H9 (cell line): ENCODE results near the gene IL1A. TPM values are rescaled to one million over a fixed set of nuclear protein-coding genes. Genes with fewer than 3 reads are reported as not detected.

Source experiments
- DNase-seq: peaks from one replicate; pipeline ENCODE4 v3.0.0-alpha.2; 2017
- H2AFZ ChIP-seq: one replicate; pipeline ENCODE4 v1.6.1; 2013; ENCODE audit warnings: mild to moderate bottlenecking, low read length, control low read depth, moderate library complexity
- H2AK5ac ChIP-seq: 2 replicates; pipeline ENCODE4 v1.6.1; 2013; ENCODE audit warnings: low read length, control low read depth, mixed read lengths; ENCODE audit not compliant: insufficient read length
- H2BK120ac ChIP-seq: one replicate; pipeline ENCODE4 v1.6.1; 2013; ENCODE audit warnings: low read depth, mild to moderate bottlenecking, low read length, control low read depth, inconsistent platforms; ENCODE audit not compliant: poor library complexity, severe bottlenecking
- H2BK12ac ChIP-seq: 2 replicates; pipeline ENCODE4 v1.6.1; 2013; ENCODE audit warnings: low read length, control low read depth, mixed read lengths, low read depth; ENCODE audit not compliant: insufficient read length
- H2BK15ac ChIP-seq: 2 replicates; pipeline ENCODE4 v1.6.1; 2013; ENCODE audit warnings: low read depth, low read length, control low read depth
- H2BK20ac ChIP-seq: one replicate; pipeline ENCODE4 v1.6.1; 2013; ENCODE audit warnings: low read depth, mild to moderate bottlenecking, low read length, control low read depth, inconsistent platforms; ENCODE audit not compliant: poor library complexity, severe bottlenecking
- H2BK5ac ChIP-seq: 2 replicates; pipeline ENCODE4 v1.6.1; 2013; ENCODE audit warnings: low read length, control low read depth, mixed read lengths; ENCODE audit not compliant: insufficient read length
- H3K14ac ChIP-seq: 2 replicates; pipeline ENCODE4 v1.6.1; 2013; ENCODE audit warnings: low read length, control low read depth; ENCODE audit not compliant: insufficient read depth
- H3K18ac ChIP-seq: 2 replicates; pipeline ENCODE4 v1.6.1; 2013; ENCODE audit warnings: low read depth, mild to moderate bottlenecking, mixed read lengths, low read length, control low read depth; ENCODE audit not compliant: insufficient read length
- H3K23ac ChIP-seq: 2 replicates; pipeline ENCODE4 v1.6.1; 2013; ENCODE audit warnings: low read length, control low read depth, mixed read lengths, low read depth; ENCODE audit not compliant: insufficient read length
- H3K23me2 ChIP-seq: 2 replicates; pipeline ENCODE4 v1.6.1; 2013; ENCODE audit warnings: low read depth, mild to moderate bottlenecking, mixed read lengths, low read length, control low read depth; ENCODE audit not compliant: insufficient read length, poor library complexity, severe bottlenecking
- H3K27ac ChIP-seq: 2 replicates; pipeline ENCODE4 v1.5.1; 2013; ENCODE audit warnings: low read length, control low read depth, mixed read lengths, low read depth; ENCODE audit not compliant: insufficient read length
- H3K27me3 ChIP-seq: 2 replicates; pipeline ENCODE4 v1.6.1; 2013; ENCODE audit warnings: low read length, control low read depth, inconsistent platforms; ENCODE audit not compliant: insufficient read depth
- H3K4ac ChIP-seq: 2 replicates; pipeline ENCODE4 v1.6.1; 2013; ENCODE audit warnings: low read depth, mild to moderate bottlenecking, control low read depth, inconsistent platforms, low read length, moderate library complexity
- H3K4me1 ChIP-seq: 2 replicates; pipeline ENCODE4 v1.6.1; 2013; ENCODE audit warnings: low read length, control low read depth, inconsistent platforms; ENCODE audit not compliant: insufficient read depth
- H3K4me2 ChIP-seq: 2 replicates; pipeline ENCODE4 v1.6.1; 2013; ENCODE audit warnings: low read length, control low read depth, mixed read lengths; ENCODE audit not compliant: insufficient read length, insufficient read depth
- H3K56ac ChIP-seq: 2 replicates; pipeline ENCODE4 v1.6.1; 2013; ENCODE audit warnings: low read depth, mild to moderate bottlenecking, mixed read lengths, low read length, control low read depth; ENCODE audit not compliant: insufficient read length
- H3K79me1 ChIP-seq: 2 replicates; pipeline ENCODE4 v1.6.1; 2013; ENCODE audit warnings: low read depth, mild to moderate bottlenecking, moderate library complexity, low read length, control low read depth, inconsistent platforms; ENCODE audit not compliant: insufficient read depth, poor library complexity, severe bottlenecking
- H3K79me2 ChIP-seq: 2 replicates; pipeline ENCODE4 v1.6.1; 2013; ENCODE audit warnings: low read length, control low read depth, inconsistent platforms; ENCODE audit not compliant: insufficient read depth
- H3K9ac ChIP-seq: 2 replicates; pipeline ENCODE4 v1.6.1; 2013; ENCODE audit warnings: low read length, control low read depth, mixed read lengths; ENCODE audit not compliant: insufficient read length; ENCODE audit errors: extremely low read depth
- H3K9me3 ChIP-seq: one replicate; pipeline ENCODE4 v1.6.1; 2013; ENCODE audit warnings: low read depth, low read length, inconsistent platforms; ENCODE audit not compliant: control insufficient read depth
- H3T11ph ChIP-seq: one replicate; pipeline ENCODE4 v1.6.1; 2013; ENCODE audit warnings: mild to moderate bottlenecking, low read length, control low read depth, inconsistent platforms
- H4K20me1 ChIP-seq: one replicate; pipeline ENCODE4 v1.6.1; 2013; ENCODE audit not compliant: control insufficient read depth, insufficient read length, insufficient read depth
- H4K5ac ChIP-seq: 2 replicates; pipeline ENCODE4 v1.6.1; 2013; ENCODE audit warnings: low read depth, mild to moderate bottlenecking, mixed read lengths, low read length, control low read depth; ENCODE audit not compliant: insufficient read length
- H4K8ac ChIP-seq: replicated peaks from 2 replicates; pipeline ENCODE4 v1.6.1; 2013; ENCODE audit warnings: low read length, control low read depth, mixed read lengths, low read depth; ENCODE audit not compliant: insufficient read length
- H4K91ac ChIP-seq: 2 replicates; pipeline ENCODE4 v1.6.1; 2013; ENCODE audit warnings: low read depth, mild to moderate bottlenecking, moderate library complexity, mixed read lengths, low read length, control low read depth; ENCODE audit not compliant: insufficient read length
- H3K27ac Mint-ChIP-seq, 3 experiments: 2 replicates in 2 of 3; 3 replicates in 1 of 3; pipeline ENCODE4 v1.8.0; 2020 to 2021; ENCODE audit warnings: mixed read lengths in 3 of 3, mild to moderate bottlenecking in 1 of 3, moderate library complexity in 1 of 3
- H3K27me3 Mint-ChIP-seq: 2 replicates; pipeline ENCODE4 v1.8.0; 2021; ENCODE audit warnings: low read depth, mild to moderate bottlenecking, moderate library complexity, mixed read lengths
- H3K36me3 Mint-ChIP-seq, 3 experiments: 2 replicates in 2 of 3; 3 replicates in 1 of 3; pipeline ENCODE4 v1.8.0; 2020 to 2021; ENCODE audit warnings: low read depth in 3 of 3, mixed read lengths in 3 of 3; ENCODE audit not compliant: insufficient read depth in 1 of 3
- H3K4me1 Mint-ChIP-seq, 2 experiments: 2 replicates each; pipeline ENCODE4 v1.8.0; 2020; ENCODE audit warnings: mixed read lengths in 2 of 2
- H3K4me3 Mint-ChIP-seq, 2 experiments: 2 replicates in 1 of 2; 3 replicates in 1 of 2; pipeline ENCODE4 v1.8.0; 2020 to 2021; ENCODE audit warnings: mild to moderate bottlenecking in 2 of 2, mixed read lengths in 2 of 2, moderate library complexity in 1 of 2
- H3K9me3 Mint-ChIP-seq, 2 experiments: 2 replicates in 1 of 2; 3 replicates in 1 of 2; pipeline ENCODE4 v1.8.0; 2020; ENCODE audit warnings: mild to moderate bottlenecking in 2 of 2, mixed read lengths in 2 of 2, moderate library complexity in 1 of 2
- CTCF ChIP-seq: fragments of 200-600 bp; sonication (generic); conservative IDR thresholded peaks from 3 replicates; pipeline ENCODE4 v1.8.0; 2021; ENCODE audit warnings: antibody characterized with exemption, mild to moderate bottlenecking
- WGBS: extraction: QIAGEN DNeasy Blood & Tissue Kit; methylation state at CpG from one replicate; pipeline ENCODE4 v1.1.7; 2013; ENCODE audit warnings: missing lambda C conversion rate, low lambda C conversion rate, mixed read lengths; ENCODE audit not compliant: insufficient read length; ENCODE audit errors: extremely low coverage; 5-methylcytosine and 5-hydroxymethylcytosine counted together
- total RNA-seq: library from RNA; stranded (reverse); gene quantifications from 2 replicates; pipeline ENCODE4 v1.2.1, GENCODE V29; 2021

Gene IL1A
- total RNA-seq, 1 experiment from 2014 or later: 0.35 TPM

DNA sequence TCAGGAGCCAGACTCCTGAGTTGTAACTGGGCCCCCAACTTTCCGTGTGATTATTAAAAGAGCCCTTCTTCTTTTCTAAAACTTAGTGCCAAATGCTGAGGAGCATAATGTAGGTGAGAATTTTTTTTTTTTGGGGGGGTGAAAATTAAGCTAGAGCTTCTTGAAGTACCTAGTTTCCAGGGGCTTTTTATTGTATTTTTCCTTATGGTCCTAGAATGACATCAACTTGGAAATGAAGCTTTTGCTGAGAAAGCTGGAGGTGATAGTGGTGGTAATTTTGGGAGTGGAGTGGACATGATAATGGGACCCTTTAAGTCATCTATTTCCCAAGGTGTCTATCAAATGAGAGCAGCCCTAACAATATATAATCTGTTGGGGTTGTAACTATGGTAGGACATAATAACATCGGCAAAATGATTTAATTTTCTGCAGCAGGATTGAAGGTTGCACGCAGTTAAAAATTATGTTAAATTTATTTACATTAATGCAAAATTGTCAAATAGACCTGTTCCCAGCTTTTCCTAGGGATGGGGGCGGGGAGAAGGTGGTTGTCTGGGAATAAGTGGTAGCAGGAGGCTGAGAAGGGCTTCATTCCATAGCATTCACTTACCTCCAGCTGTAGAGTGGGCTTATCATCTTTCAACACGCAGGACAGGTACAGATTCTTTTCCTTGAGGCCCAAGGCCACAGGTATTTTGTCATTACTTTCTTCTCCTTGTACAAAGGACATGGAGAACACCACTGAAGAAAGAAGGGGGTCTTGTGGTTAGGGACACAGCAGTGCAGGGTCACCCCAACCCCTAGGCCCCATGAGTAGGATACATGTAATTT lies 46.6 kb upstream of the IL1A start:
- no CpG with 5 or more reads among the region's 5 CpGs for WGBS
- Histone ChIP-seq H2BK12ac (no peak overlapping the region), H2BK120ac (no peak overlapping the region), H3K9me3 (no peaks in the 10 kb centered on the region), H3K56ac (no peak overlapping the region), H3K4me2 (no peak overlapping the region), H3T11ph (no peak overlapping the region), H3K27ac (no peak overlapping the region), H2AK5ac (no peak overlapping the region), H4K91ac (no peak overlapping the region), H2BK20ac (no peak overlapping the region), H3K23ac (no peak overlapping the region), H2AFZ (no peak overlapping the region), H4K5ac (no peak overlapping the region), H3K27me3 (no peaks in the 10 kb centered on the region), H4K20me1 (no peaks in the 10 kb centered on the region), H2BK15ac (no peak overlapping the region), H3K9ac (no peak overlapping the region), H3K79me2 (no peaks in the 10 kb centered on the region), H3K23me2 (no peaks in the 10 kb centered on the region), H4K8ac (no peak overlapping the region), H3K4me1 (no peaks in the 10 kb centered on the region; the same call in 1 of the 2 replicates), H3K18ac (no peak overlapping the region), H3K14ac (no peak overlapping the region), H3K4ac (no peak overlapping the region), H2BK5ac (no peak overlapping the region), H3K79me1 (no peaks in the 10 kb centered on the region)
- peaks cover 3 to 5% of the 10 kb centered on the region in 2 experiments; a peak in 4 of 5 replicates for H3K9me3 Mint-ChIP-seq
- TF ChIP-seq CTCF: no peak
- H3K27me3 Mint-ChIP-seq: no peaks in the 10 kb centered on the region; the same call in 1 of the 2 replicates
- peaks cover 11 to 20% of the 10 kb centered on the region in 2 experiments for H3K4me1 Mint-ChIP-seq
- peaks cover 0 to 4% (median 2%) of the 10 kb centered on the region in 3 experiments; a peak in 4 of 7 replicates for H3K36me3 Mint-ChIP-seq
- no peak overlapping the region for H3K4me3 Mint-ChIP-seq
- DNase-seq: no peak
- H3K27ac Mint-ChIP-seq: no peak overlapping the region
